ENCODE measurements around the gene USP35.

DNA sequence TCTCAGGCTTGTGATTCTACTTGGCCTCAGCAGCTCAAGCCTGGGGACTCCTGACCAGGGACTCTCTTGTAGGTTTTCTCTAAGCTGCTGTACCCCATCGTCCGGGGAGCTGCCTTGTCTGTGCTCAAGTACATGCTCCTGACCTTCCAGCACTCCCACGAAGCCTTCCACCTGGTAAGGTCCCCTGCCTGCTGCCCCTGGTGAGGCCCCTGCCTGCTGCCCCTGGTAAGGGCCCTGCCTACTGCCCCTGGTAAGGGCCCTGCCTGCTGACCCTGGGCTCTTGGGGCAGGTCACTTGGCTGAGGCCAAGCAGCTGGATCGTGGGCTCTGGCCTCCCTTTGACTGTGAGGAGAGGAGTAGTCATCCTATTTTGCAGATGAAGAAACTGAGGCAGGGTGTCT, 11.3 kb downstream of the USP35 start:
- TF ChIP-seq, protein P1, sequence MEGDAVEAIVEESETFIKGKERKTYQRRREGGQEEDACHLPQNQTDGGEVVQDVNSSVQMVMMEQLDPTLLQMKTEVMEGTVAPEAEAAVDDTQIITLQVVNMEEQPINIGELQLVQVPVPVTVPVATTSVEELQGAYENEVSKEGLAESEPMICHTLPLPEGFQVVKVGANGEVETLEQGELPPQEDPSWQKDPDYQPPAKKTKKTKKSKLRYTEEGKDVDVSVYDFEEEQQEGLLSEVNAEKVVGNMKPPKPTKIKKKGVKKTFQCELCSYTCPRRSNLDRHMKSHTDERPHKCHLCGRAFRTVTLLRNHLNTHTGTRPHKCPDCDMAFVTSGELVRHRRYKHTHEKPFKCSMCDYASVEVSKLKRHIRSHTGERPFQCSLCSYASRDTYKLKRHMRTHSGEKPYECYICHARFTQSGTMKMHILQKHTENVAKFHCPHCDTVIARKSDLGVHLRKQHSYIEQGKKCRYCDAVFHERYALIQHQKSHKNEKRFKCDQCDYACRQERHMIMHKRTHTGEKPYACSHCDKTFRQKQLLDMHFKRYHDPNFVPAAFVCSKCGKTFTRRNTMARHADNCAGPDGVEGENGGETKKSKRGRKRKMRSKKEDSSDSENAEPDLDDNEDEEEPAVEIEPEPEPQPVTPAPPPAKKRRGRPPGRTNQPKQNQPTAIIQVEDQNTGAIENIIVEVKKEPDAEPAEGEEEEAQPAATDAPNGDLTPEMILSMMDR (IDR thresholded peaks at IDR 0.05), result no peak
- TF ChIP-seq EP300 (IDR thresholded peaks at IDR 0.05) (no peak), POLR2AphosphoS5 (IDR thresholded peaks at IDR 0.05) (no peak), POLR2A (IDR thresholded peaks at IDR 0.05) (no peak)

All from sigmoid colon (tissue), 4 donors.